HUES48 (cell line): Measurements from ENCODE around the gene SCUBE1.
"Not testable (repeated sequence)": the region's sequence is repeated elsewhere in the genome, so short reads cannot be mapped to it uniquely, and the experiment has no call there.

Experiments used
- H3K27ac ChIP-seq: one replicate; pipeline ENCODE4 v1.7.0; 2013; ENCODE audit warnings: low read depth, low read length, inconsistent platforms
- H3K27me3 ChIP-seq: 2 replicates; pipeline ENCODE4 v1.6.1; 2013; ENCODE audit warnings: mild to moderate bottlenecking, low read length; ENCODE audit not compliant: control insufficient read depth, insufficient read depth
- H3K36me3 ChIP-seq: 2 replicates; pipeline ENCODE4 v1.6.1; 2013; ENCODE audit warnings: low read length; ENCODE audit not compliant: control insufficient read depth, insufficient read depth
- H3K4me1 ChIP-seq: 2 replicates; pipeline ENCODE4 v1.6.1; 2013; ENCODE audit warnings: mild to moderate bottlenecking, low read length; ENCODE audit not compliant: control insufficient read depth, insufficient read depth
- H3K4me3 ChIP-seq: 2 replicates; pipeline ENCODE4 v1.5.1; 2013; ENCODE audit warnings: mild to moderate bottlenecking, low read depth, low read length
- H3K9ac ChIP-seq: 2 replicates; pipeline ENCODE4 v1.6.1; 2013; ENCODE audit warnings: mild to moderate bottlenecking, low read depth, low read length, moderate library complexity
- H3K9me3 ChIP-seq: 2 replicates; pipeline ENCODE4 v1.6.1; 2013; ENCODE audit warnings: low read length; ENCODE audit not compliant: control insufficient read depth, insufficient read depth

The SCUBE1 gene

GRCh38 chr22:43291381-43291780 is 51.8 kb downstream of the SCUBE1 start:
- Histone ChIP-seq H3K9me3 (no peaks in the 10 kb centered on the region), H3K4me3 (no peak overlapping the region), H3K27ac (no peak overlapping the region), H3K27me3 (no peaks in the 10 kb centered on the region), H3K9ac (no peak overlapping the region), H3K4me1 (peaks cover 7% of the 10 kb centered on the region; the same call in 1 of the 2 replicates), H3K36me3 (no peaks in the 10 kb centered on the region)

DNA sequence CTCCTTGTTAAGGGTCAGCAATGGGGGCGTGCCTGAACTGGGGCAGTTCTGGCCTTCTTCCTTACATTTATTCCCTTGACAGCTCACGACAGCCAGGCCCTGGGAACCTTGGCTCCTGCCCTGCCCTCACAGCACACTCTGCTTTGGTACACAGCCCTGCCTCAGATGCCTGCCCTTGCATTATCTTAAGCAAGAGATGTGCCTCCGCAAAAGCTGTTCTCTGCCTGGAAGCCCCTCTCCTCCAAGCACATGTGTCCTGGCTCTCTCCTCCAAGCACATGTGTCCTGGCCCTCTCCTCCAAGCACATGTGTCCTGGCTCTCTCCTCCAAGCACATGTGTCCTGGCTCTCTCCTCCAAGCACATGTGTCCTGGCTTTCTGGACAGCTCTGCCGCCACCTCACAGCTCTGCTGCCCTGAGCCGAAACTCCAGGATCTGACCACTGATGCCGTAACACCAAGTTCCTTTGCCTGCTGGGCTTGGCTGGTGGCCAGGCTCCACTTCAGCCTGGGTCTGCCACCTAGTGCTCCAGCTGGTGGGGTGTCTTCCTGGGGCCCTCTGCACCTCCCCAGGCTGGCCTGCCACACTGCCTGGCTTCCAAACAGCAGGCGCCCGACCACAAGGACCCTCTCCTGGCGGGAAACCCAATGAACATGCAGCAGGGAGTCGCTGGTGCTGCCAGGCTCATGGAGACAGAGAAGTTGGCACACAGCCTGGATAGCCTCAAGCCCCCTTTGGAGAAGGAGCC is 53.0 kb downstream of the SCUBE1 start:
- H3K9ac ChIP-seq, result no peak overlapping the region
- no peak overlapping the region for H3K27ac ChIP-seq
- H3K27me3 ChIP-seq, result no peaks in the 10 kb centered on the region
- peaks cover 7% of the 10 kb centered on the region; the same call in 1 of the 2 replicates for H3K4me1 ChIP-seq
- H3K4me3 ChIP-seq, result no peak overlapping the region
- no peaks in the 10 kb centered on the region for H3K36me3 ChIP-seq
- H3K9me3 ChIP-seq, result no peaks in the 10 kb centered on the region

GRCh38 chr22:43289531-43289963 is 53.6 kb downstream of the SCUBE1 start:
- Histone ChIP-seq H3K36me3 (no peaks in the 10 kb centered on the region), H3K4me3 (no peak overlapping the region), H3K9ac (no peak overlapping the region), H3K9me3 (no peaks in the 10 kb centered on the region), H3K27ac (no peak overlapping the region), H3K27me3 (no peaks in the 10 kb centered on the region), H3K4me1 (peaks cover 7% of the 10 kb centered on the region; the same call in 1 of the 2 replicates)

DNA sequence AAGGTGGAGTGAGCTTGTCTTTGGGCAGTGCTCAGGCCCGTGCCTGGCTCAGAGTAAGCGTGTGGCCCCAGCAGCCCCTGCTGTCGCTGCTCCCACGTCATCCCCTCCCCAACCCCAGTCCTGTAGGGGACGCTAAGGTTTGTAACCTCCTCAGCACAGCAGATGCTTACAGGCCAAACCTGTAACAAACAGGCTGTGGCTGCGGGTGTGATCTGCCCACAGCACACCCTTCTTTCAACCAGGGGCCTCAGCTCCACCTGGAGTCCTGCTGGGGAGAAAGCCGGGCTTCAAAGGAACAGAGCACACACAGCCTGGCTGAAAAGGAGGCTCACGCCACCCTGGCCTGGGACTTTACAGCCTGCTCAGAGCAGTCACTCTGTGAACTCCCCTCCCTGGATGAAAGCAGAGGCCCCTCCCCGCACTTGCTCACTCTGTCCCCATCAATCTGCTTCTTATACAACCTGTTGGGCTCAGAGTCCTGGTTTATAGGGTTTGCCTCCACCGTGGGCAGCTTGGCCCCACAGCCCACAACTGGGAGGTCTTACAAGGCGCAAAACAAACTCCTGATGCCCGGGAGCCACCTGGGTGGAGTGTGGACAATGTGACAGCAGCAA is 54.3 kb downstream of the SCUBE1 start:
- H3K4me1 ChIP-seq, result peaks cover 7% of the 10 kb centered on the region; the same call in 1 of the 2 replicates
- H3K9me3 ChIP-seq, result no peaks in the 10 kb centered on the region
- no peaks in the 10 kb centered on the region for H3K36me3 ChIP-seq
- no peaks in the 10 kb centered on the region for H3K27me3 ChIP-seq
- H3K27ac ChIP-seq, result no peak overlapping the region
- H3K9ac ChIP-seq, result no peak overlapping the region; the same call in 1 of the 2 replicates
- no peak overlapping the region for H3K4me3 ChIP-seq

DNA sequence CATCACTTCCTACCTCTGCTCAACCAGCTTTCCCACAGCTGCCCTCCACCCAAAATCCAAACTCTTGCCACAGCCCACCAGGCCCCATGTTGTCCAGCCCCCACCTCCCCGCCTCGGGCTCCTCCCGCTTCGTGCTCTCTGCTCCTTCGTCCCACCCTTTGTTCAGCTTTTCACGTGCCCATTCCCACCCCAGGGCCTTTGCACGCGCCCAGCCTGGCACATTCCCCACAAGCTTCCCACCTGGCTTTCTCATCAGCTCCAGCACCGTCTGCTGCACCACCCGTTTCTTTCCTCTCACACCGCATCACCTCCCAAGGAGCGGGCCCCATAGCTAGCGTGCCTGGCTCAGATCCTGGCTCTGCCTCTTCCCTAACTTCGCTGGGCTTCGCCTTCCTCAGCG is 54.8 kb downstream of the SCUBE1 start:
- Histone ChIP-seq H3K27me3 (no peaks in the 10 kb centered on the region), H3K27ac (no peak overlapping the region), H3K9ac (no peak overlapping the region; the same call in 1 of the 2 replicates), H3K36me3 (no peaks in the 10 kb centered on the region), H3K9me3 (no peaks in the 10 kb centered on the region), H3K4me1 (peaks cover 7% of the 10 kb centered on the region; the same call in 1 of the 2 replicates), H3K4me3 (no peak overlapping the region)

- no peaks in the 10 kb centered on the region for H3K36me3 ChIP-seq
- no peak overlapping the region for H3K4me3 ChIP-seq
- peaks cover 7% of the 10 kb centered on the region; the same call in 1 of the 2 replicates for H3K4me1 ChIP-seq
- H3K27me3 ChIP-seq, result no peaks in the 10 kb centered on the region
- no peaks in the 10 kb centered on the region for H3K9me3 ChIP-seq
- no peak overlapping the region for H3K27ac ChIP-seq
- H3K9ac ChIP-seq, result no peak overlapping the region
Measured at GRCh38 chr22:43287441-43287840, 55.7 kb downstream of the SCUBE1 start.

DNA sequence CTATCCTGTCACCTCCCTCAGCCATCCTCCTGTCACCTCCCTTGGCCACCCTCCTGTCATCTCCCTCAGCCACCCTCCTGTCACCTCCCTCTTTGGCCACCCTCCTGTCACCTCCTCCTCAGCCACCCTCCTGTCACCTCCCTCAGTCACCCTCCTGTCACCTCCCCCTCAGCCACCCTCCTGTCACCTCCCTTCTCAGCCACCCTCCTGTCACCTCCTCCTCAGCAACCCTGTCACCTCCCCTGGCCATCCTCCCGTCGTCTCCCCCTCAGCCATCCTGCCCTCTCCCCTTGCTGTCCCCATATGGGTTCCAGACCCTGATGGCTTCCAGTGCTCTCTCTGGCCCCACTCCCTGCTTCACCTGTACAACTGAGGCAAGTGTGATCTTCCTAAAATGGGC is 61.8 kb downstream of the SCUBE1 start:
- Histone ChIP-seq H3K4me1 (peaks cover 6% of the 10 kb centered on the region), H3K36me3 (no peaks in the 10 kb centered on the region), H3K4me3 (no peak overlapping the region), H3K27me3 (no peaks in the 10 kb centered on the region), H3K27ac (no peak overlapping the region), H3K9ac (no peak overlapping the region), H3K9me3 (no peaks in the 10 kb centered on the region)

- not testable (repeated sequence) for H3K4me1 ChIP-seq, H3K36me3 ChIP-seq, H3K27me3 ChIP-seq, H3K9me3 ChIP-seq, H3K4me3 ChIP-seq, H3K9ac ChIP-seq, H3K27ac ChIP-seq
Measured at GRCh38 chr22:43280523-43280886, 62.7 kb downstream of the SCUBE1 start.

DNA sequence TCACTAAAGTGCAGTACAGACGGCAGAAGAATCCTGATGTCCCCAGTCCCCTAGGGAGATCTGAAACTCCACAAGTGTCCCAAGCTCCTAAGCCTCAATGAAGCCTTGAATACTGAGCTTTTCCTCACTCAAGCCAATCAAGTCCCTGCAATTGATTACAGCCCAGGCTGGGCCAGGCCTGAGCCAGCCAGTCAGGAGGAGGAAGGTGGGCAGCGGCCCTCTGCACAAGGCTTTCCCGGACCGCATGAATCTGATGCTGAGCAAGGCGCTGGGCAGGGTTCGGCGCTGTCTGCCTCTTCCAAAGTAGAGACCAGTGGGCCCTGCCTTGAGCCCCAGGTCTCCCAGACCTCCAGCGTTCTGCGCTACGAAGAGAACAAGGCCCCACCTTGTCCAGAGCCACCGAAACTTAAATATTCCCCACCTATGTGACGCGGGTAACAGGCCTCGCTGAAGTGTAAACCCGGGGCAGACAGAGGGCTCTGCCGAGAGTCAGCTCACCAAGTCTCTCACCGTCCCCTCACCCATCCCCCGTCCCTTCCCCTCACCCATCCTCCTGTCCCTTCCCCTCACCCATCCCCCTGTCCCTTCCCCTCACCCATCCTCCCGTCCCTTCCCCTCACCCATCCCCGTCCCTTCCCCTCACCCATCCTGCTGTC is 63.2 kb downstream of the SCUBE1 start:
- Histone ChIP-seq H3K27me3 (no peaks in the 10 kb centered on the region), H3K9ac (no peak overlapping the region), H3K36me3 (no peaks in the 10 kb centered on the region), H3K4me1 (peaks cover 13% of the 10 kb centered on the region), H3K9me3 (no peaks in the 10 kb centered on the region), H3K27ac (no peak overlapping the region), H3K4me3 (no peak overlapping the region)

DNA sequence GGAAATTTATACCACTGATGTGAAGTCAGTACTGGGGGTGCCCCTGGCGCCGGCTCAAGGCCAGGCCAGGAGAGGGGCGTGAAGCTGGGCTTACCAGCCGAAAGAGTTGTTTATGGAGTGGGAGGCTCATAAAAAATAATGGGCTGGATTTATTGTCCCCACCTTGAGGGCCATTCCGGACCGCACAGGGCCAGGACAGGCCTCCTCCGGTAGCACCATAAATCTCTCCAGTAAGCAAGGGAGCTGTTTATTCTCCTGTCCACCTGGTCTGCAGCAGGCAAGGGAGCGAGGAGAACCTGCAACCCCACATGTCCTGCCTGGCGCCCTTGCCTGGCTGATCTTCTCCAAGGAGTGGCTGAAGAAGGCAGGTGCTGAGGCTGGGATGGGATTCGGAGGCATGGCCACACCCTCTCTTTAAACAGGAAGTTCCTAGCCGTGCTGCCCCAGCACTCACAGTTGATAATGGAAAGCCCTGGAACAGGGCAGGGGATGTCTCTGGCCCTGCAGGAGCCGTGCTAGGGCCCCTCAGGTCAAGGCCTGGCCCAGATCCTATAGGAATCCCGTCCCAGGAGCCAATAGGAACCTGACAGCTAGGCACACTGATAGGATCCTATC is 65.1 kb downstream of the SCUBE1 start:
- no peak overlapping the region for H3K9ac ChIP-seq
- no peaks in the 10 kb centered on the region for H3K9me3 ChIP-seq
- H3K36me3 ChIP-seq, result no peaks in the 10 kb centered on the region
- no peaks in the 10 kb centered on the region for H3K27me3 ChIP-seq
- H3K4me1 ChIP-seq, result peaks cover 13% of the 10 kb centered on the region
- no peak overlapping the region for H3K4me3 ChIP-seq
- no peak overlapping the region for H3K27ac ChIP-seq

GRCh38 chr22:43277091-43277490 is 66.1 kb downstream of the SCUBE1 start:
- Histone ChIP-seq H3K9me3 (no peaks in the 10 kb centered on the region), H3K27ac (no peak overlapping the region), H3K36me3 (no peaks in the 10 kb centered on the region), H3K4me1 (peaks cover 13% of the 10 kb centered on the region), H3K27me3 (no peaks in the 10 kb centered on the region), H3K4me3 (no peak overlapping the region), H3K9ac (no peak overlapping the region)
